HCT116 (cell line): Measurements from ENCODE around the gene TRIOBP. TPM values are rescaled to one million over a fixed set of nuclear protein-coding genes. Genes with fewer than 3 reads are reported as not detected.

Source experiments
- ATAC-seq: fragments of 200-7000 bp; cut with Tn5 transposase; 2 replicates; pipeline ENCODE4 v1.9.1; 2020; ENCODE audit warnings: mild to moderate bottlenecking, moderate library complexity
- BruUV-seq: library from RNA; stranded (reverse); fragments of 400-500 nt; replicated peaks from 2 replicates; lab custom pipeline; 2021; lab: Mats Ljungman, UMichigan
- CTCF ChIA-PET: fragments of 300-600 bp; sonication (Branson Sonifier 250); formaldehyde crosslinking; loops from one replicate; lab custom pipeline; 2021; ENCODE audit warnings: antibody characterized with exemption; lab: Charles Lee
- POLR2A ChIA-PET: fragments of 300-600, 350-600 bp; sonication (Branson Sonifier 250); formaldehyde crosslinking; loops from one replicate; lab custom pipeline; 2021; ENCODE audit warnings: antibody characterized with exemption; lab: Charles Lee
- RAD21 ChIA-PET, 2 experiments: fragments of 300-600 bp; sonication (Branson Sonifier 250); formaldehyde crosslinking; loops; one replicate each; lab custom pipeline; 2023; ENCODE audit warnings: low total read pairs in 2 of 2; ENCODE audit not compliant: uncharacterized antibody in 2 of 2, unreplicated experiment in 2 of 2, low non-redundant PET in 1 of 2; lab: Charles Lee
- DNase-seq: peaks from one replicate; pipeline ENCODE4 v3.0.0-alpha.2; 2010; ENCODE audit warnings: low read depth, low spot score
- H2AFZ ChIP-seq: fragments of 200-600 bp; shearing (Covaris generic), sonication (generic); 2 replicates; pipeline ENCODE4 v1.6.1; 2017; ENCODE audit warnings: low read depth, mixed run types, mixed read lengths, antibody characterized with exemption, low read length; ENCODE audit not compliant: poor library complexity, severe bottlenecking
- H3K27ac ChIP-seq: 2 replicates; pipeline ENCODE4 v1.5.1; 2012; ENCODE audit warnings: low read depth, low read length
- H3K27me3 ChIP-seq: fragments of 200-600 bp; sonication (generic); 2 replicates; pipeline ENCODE4 v1.6.1; 2016; ENCODE audit warnings: mixed run types, low read length, mixed read lengths; ENCODE audit not compliant: insufficient read depth
- H3K36me3 ChIP-seq, 2 experiments: fragments of 200-500 bp in 1 of 2; fragments of 200-600 bp in 1 of 2; sonication (Bioruptor generic) in 1 of 2; sonication (generic) in 1 of 2; 2 replicates each; pipeline versions ENCODE4 v1.5.1 to v1.6.1; 2014 to 2016; ENCODE audit warnings: low read length in 2 of 2, inconsistent platforms in 1 of 2, mixed read lengths in 1 of 2, mixed run types in 1 of 2; ENCODE audit not compliant: insufficient read depth in 2 of 2, control insufficient read depth in 1 of 2
- H3K4me1 ChIP-seq, 2 experiments: fragments of 200-600 bp in 1 of 2; sonication (generic) in 1 of 2; 2 replicates each; pipeline versions ENCODE4 v1.5.1 to v1.6.1; 2012 to 2017; ENCODE audit warnings: low read length in 2 of 2, inconsistent platforms in 1 of 2, mild to moderate bottlenecking in 1 of 2, mixed read lengths in 1 of 2, mixed run types in 1 of 2, moderate library complexity in 1 of 2; ENCODE audit not compliant: insufficient read depth in 2 of 2, control insufficient read depth in 1 of 2
- H3K4me2 ChIP-seq: fragments of 200-600 bp; sonication (generic); 2 replicates; pipeline ENCODE4 v1.6.1; 2017; ENCODE audit warnings: mixed run types, low read length, mixed read lengths
- H3K4me3 ChIP-seq, 2 experiments: fragments of 200-600 bp in 1 of 2; sonication (generic) in 1 of 2; replicated peaks in 1 of 2; 2 replicates each; pipeline ENCODE4 v1.5.1; 2011 to 2016; ENCODE audit warnings: low read length in 2 of 2, control low read depth in 1 of 2, low read depth in 1 of 2, mild to moderate bottlenecking in 1 of 2, mixed read lengths in 1 of 2, mixed run types in 1 of 2
- H3K79me2 ChIP-seq: fragments of 200-600 bp; sonication (generic); 2 replicates; pipeline ENCODE4 v1.6.1; 2017; ENCODE audit warnings: mild to moderate bottlenecking, mixed run types, low read length, moderate library complexity, mixed read lengths; ENCODE audit not compliant: insufficient read depth
- H3K9ac ChIP-seq: fragments of 200-600 bp; sonication (generic); 2 replicates; pipeline ENCODE4 v1.6.1; 2016; ENCODE audit warnings: low read length, mixed read lengths
- H3K9me2 ChIP-seq: fragments of 200-600 bp; sonication (generic), shearing (Covaris generic); 2 replicates; pipeline ENCODE4 v1.6.1; 2017; ENCODE audit warnings: mixed run types, mild to moderate bottlenecking, moderate library complexity; ENCODE audit not compliant: insufficient read depth
- H3K9me3 ChIP-seq, 2 experiments: fragments of 200-500 bp in 1 of 2; fragments of 200-600 bp in 1 of 2; sonication (Bioruptor generic) in 1 of 2; sonication (generic) in 1 of 2; 2 replicates each; pipeline ENCODE4 v1.6.1; 2014 to 2017; ENCODE audit warnings: low read length in 2 of 2, mixed read lengths in 2 of 2, inconsistent platforms in 1 of 2, low read depth in 1 of 2, mild to moderate bottlenecking in 1 of 2, mixed run types in 1 of 2, moderate library complexity in 1 of 2; ENCODE audit not compliant: control insufficient read depth in 1 of 2, insufficient read depth in 1 of 2
- H4K20me1 ChIP-seq: fragments of 200-600 bp; sonication (generic), shearing (Covaris generic); 2 replicates; pipeline ENCODE4 v1.6.1; 2017; ENCODE audit warnings: mixed run types, mild to moderate bottlenecking, moderate library complexity; ENCODE audit not compliant: insufficient read depth
- CEBPB ChIP-seq: IDR thresholded peaks from 2 replicates; pipeline ENCODE4 v1.6.1; 2012; ENCODE audit warnings: low read depth
- FOSL1 ChIP-seq: IDR thresholded peaks from 2 replicates; pipeline ENCODE4 v1.6.1; 2012; ENCODE audit warnings: low read depth
- JUND ChIP-seq: IDR thresholded peaks from 2 replicates; pipeline ENCODE4 v1.6.1; 2012
- SP1 ChIP-seq: IDR thresholded peaks from 2 replicates; pipeline ENCODE4 v1.6.1; 2012; ENCODE audit warnings: low read depth
- SRF ChIP-seq: IDR thresholded peaks from 2 replicates; pipeline ENCODE4 v1.6.1; 2012; ENCODE audit warnings: low read depth
- TCF7L2 ChIP-seq: IDR thresholded peaks from 2 replicates; pipeline ENCODE4 v1.7.0; 2011; ENCODE audit warnings: borderline replicate concordance, inconsistent platforms; ENCODE audit not compliant: insufficient read depth, insufficient read length; ENCODE audit errors: extremely low read depth
- intact Hi-C: fragments of 100-400 bp; cut with micrococcal nuclease; formaldehyde crosslinking; loops from 2 replicates; pipeline ENCODE4 v1.10.0; 2022
- total RNA-seq: library from RNA; stranded (reverse); gene quantifications from one replicate; pipeline ENCODE4 v1.2.1, GENCODE V29; 2021; ENCODE audit not compliant: unreplicated experiment
- TF ChIP-seq, protein P1 (sequence below): IDR thresholded peaks from 2 replicates; pipeline ENCODE4 v1.6.1; 2012

Gene TRIOBP
- total RNA-seq, 1 experiment from 2014 or later: 244 TPM

DNA sequence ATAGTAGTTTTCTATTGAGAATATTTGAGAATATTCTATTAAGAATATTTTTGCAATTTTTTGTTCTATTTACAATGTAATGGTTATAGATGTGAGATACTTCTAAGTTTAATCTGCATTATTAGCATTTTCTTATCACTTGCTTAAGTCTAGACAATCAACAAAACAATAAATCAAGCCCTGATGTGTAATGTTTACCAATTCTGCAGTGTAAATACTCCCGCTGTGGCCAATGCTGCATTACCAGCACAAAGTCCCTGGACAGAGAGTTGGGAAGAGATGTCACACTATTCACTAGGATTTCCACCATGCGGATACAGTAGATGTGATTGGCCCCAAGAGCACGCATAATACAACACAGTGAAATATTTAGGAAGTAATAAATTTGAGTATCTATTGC, 63.3 kb downstream of the TRIOBP start:
- no peaks in the 10 kb centered on the region for H3K27me3 ChIP-seq
- peaks cover 18 to 70% of the 10 kb centered on the region in 2 experiments for H3K4me1 ChIP-seq
- DNase-seq (no peak), ATAC-seq (no peak)
- TF ChIP-seq JUND (no peak), SRF (no peak), TCF7L2 (no peak)
- TF ChIP-seq, protein P1, sequence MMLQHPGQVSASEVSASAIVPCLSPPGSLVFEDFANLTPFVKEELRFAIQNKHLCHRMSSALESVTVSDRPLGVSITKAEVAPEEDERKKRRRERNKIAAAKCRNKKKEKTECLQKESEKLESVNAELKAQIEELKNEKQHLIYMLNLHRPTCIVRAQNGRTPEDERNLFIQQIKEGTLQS: no peak
- ChIA-PET CTCF (no interaction called here), POLR2A (no interaction called here), RAD21 (no interaction called here)
- H3K4me2 ChIP-seq: no peak overlapping the region
- H3K9ac ChIP-seq: no peak overlapping the region
- no peaks in the 10 kb centered on the region for H4K20me1 ChIP-seq
- BruUV-seq: TSS peak; percentile 8
- H3K79me2 ChIP-seq: peaks cover 45% of the 10 kb centered on the region; the same call in 1 of the 2 replicates
- no peaks in the 10 kb centered on the region for H3K9me3 ChIP-seq
- intact Hi-C loops: no loop called here
- H3K27ac ChIP-seq: no peak overlapping the region
- H3K4me3 ChIP-seq: no peak overlapping the region
- H2AFZ ChIP-seq: no peak overlapping the region
- no peaks in the 10 kb centered on the region for H3K9me2 ChIP-seq
- peaks cover 51 to 70% of the 10 kb centered on the region in 2 experiments for H3K36me3 ChIP-seq

DNA sequence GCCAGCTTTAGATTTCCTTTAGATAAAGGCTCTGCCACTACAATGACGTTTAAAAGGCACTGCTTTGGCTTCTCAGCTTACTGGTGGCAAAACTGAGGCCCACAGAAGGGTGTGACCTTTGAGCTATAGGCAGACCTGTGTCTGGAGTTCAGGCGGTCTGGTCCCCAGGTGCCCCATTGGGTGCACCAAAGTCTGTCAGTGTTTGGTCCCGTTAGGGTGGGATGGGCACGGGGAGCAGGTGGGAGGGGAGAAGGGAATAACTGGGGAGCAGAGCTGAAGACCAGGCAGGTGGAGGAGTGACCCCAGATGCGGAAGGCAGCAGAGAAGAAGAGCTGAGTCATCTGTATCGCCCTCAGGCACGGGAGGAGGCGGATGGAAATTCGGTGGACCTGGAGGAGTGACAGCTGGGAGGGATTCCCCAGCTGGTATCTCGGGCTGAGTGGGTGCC, 65.6 kb downstream of the TRIOBP start:
- CTCF ChIA-PET: interaction anchor here (1.0 to 3.0 kb wide), 2 partner anchors 19 to 20 kb away, joined by 3 to 10 read pairs; no protein-coding TSS in a partner anchor
- TF ChIP-seq CEBPB (no peak), SP1 (0 out of 2 replicates have a peak, but pooled peaks have one; percentile 34), JUND (peak; percentile 64; the same call in 1 of the 2 replicates), FOSL1 (peak; percentile 43; the same call in 1 of the 2 replicates)
- TF ChIP-seq, all 23 proteins: peak for 3
- ATAC-seq (peak; percentile 57), DNase-seq (no peak)
- no peak overlapping the region for H2AFZ ChIP-seq
- no peaks in the 10 kb centered on the region for H3K9me3 ChIP-seq
- H3K9ac ChIP-seq: peak overlapping the region; percentile 39
- H4K20me1 ChIP-seq: no peaks in the 10 kb centered on the region
- no peaks in the 10 kb centered on the region for H3K27me3 ChIP-seq
- H3K4me1 ChIP-seq: peaks cover 18 to 77% of the 10 kb centered on the region in 2 experiments
- H3K36me3 ChIP-seq: peaks cover 40 to 63% of the 10 kb centered on the region in 2 experiments
- RAD21 ChIA-PET: no interaction called here
- H3K79me2 ChIP-seq: peaks cover 26% of the 10 kb centered on the region; the same call in 1 of the 2 replicates
- H3K4me2 ChIP-seq: peak overlapping the region; percentile 37
- peak overlapping the region; percentile 9 for H3K27ac ChIP-seq
- POLR2A ChIA-PET: interaction anchor here (0.9 to 4.2 kb wide), 4 partner anchors 11 to 45 kb away, joined by 3 to 34 read pairs (median 4); partner anchors contain the start of gene GCAT
- BruUV-seq: no TSS peak
- H3K4me3 ChIP-seq: no peak overlapping the region
- intact Hi-C loops: no loop called here
- no peaks in the 10 kb centered on the region for H3K9me2 ChIP-seq
